ENCODE data around the gene SPATA2L. TPM values are rescaled to one million over a fixed set of nuclear protein-coding genes. Genes with fewer than 3 reads are reported as not detected.

Gene SPATA2L
- total RNA-seq, 2 donors from 2014 or later, result 5.9 to 12.7 TPM

GRCh38 chr16:89744813-89745212 is 43.3 kb upstream of the SPATA2L start:
- Histone ChIP-seq H3K36me3 (peaks cover 15% of the 10 kb centered on the region), H3K27me3 (no peaks in the 10 kb centered on the region), H3K4me3 (no peak overlapping the region), H3K27ac (no peak overlapping the region), H3K4me1 (no peaks in the 10 kb centered on the region), H3K9me3 (no peaks in the 10 kb centered on the region)
- no peak for TF ChIP-seq CTCF (IDR thresholded peaks at IDR 0.05)
- no peak for DNase-seq (ENCODE audit: low spot score)

GRCh38 chr16:89742948-89743347 is 41.4 kb upstream of the SPATA2L start:
- Histone ChIP-seq H3K36me3 (peaks cover 33% of the 10 kb centered on the region), H3K4me1 (no peaks in the 10 kb centered on the region), H3K27me3 (no peaks in the 10 kb centered on the region), H3K9me3 (no peaks in the 10 kb centered on the region), H3K27ac (no peak overlapping the region), H3K4me3 (no peak overlapping the region)
- no peak for DNase-seq (ENCODE audit: low spot score)
- no peak for TF ChIP-seq CTCF (IDR thresholded peaks at IDR 0.05)

GRCh38 chr16:89741342-89742014 is 40.0 kb upstream of the SPATA2L start:
- no peaks in the 10 kb centered on the region for H3K9me3 ChIP-seq
- H3K27me3 ChIP-seq, result no peaks in the 10 kb centered on the region
- no peak overlapping the region for H3K4me3 ChIP-seq
- TF ChIP-seq CTCF (IDR thresholded peaks at IDR 0.05), result no peak
- DNase-seq (ENCODE audit: low spot score), result no peak
- no peaks in the 10 kb centered on the region for H3K4me1 ChIP-seq
- no peak overlapping the region for H3K27ac ChIP-seq
- peaks cover 48% of the 10 kb centered on the region for H3K36me3 ChIP-seq

GRCh38 chr16:89739383-89739782 is 37.9 kb upstream of the SPATA2L start:
- peaks cover 69% of the 10 kb centered on the region for H3K36me3 ChIP-seq

GRCh38 chr16:89738538-89739317 is 37.2 kb upstream of the SPATA2L start:
- H3K4me3 ChIP-seq, result no peak overlapping the region
- no peak overlapping the region for H3K27ac ChIP-seq
- H3K9me3 ChIP-seq, result no peaks in the 10 kb centered on the region
- no peak for DNase-seq (ENCODE audit: low spot score)
- H3K4me1 ChIP-seq, result no peaks in the 10 kb centered on the region
- no peak for TF ChIP-seq CTCF (IDR thresholded peaks at IDR 0.05)
- H3K36me3 ChIP-seq, result peaks cover 75% of the 10 kb centered on the region
- H3K27me3 ChIP-seq, result no peaks in the 10 kb centered on the region

More at GRCh38 chr16:89739383-89739782, 37.9 kb upstream of the SPATA2L start:
- no peak for TF ChIP-seq CTCF (IDR thresholded peaks at IDR 0.05)
- DNase-seq (ENCODE audit: low spot score), result no peak
- Histone ChIP-seq H3K9me3 (no peaks in the 10 kb centered on the region), H3K27me3 (no peaks in the 10 kb centered on the region), H3K27ac (no peak overlapping the region), H3K4me1 (no peaks in the 10 kb centered on the region), H3K4me3 (no peak overlapping the region)

Measured in right atrium auricular region (tissue), 2 donors.